CD14-positive monocyte (primary cell): ENCODE measurements around the gene HTRA2. TPM values are rescaled to one million over a fixed set of nuclear protein-coding genes. Genes with fewer than 3 reads are reported as not detected.

ENCODE experiments used
- DNase-seq, 3 donors: peaks; one replicate each; pipeline ENCODE4 v3.0.0-alpha.2; 2011 to 2022
- H2AFZ ChIP-seq: 2 replicates; pipeline ENCODE4 v1.6.0; 2012; ENCODE audit warnings: mild to moderate bottlenecking, low read depth, low read length, inconsistent platforms; ENCODE audit not compliant: insufficient read depth, poor library complexity, severe bottlenecking
- H3K27ac ChIP-seq, 2 donors: 1 replicate in 1 of 2; 2 replicates in 1 of 2; pipeline ENCODE4 v1.5.1; 2012 to 2013; ENCODE audit warnings: low read length in 2 of 2, control low read depth in 1 of 2, inconsistent platforms in 1 of 2, low read depth in 1 of 2, mild to moderate bottlenecking in 1 of 2
- H3K27me3 ChIP-seq, 2 donors: one replicate each; pipeline versions ENCODE4 v1.6.0 to v1.6.1; 2011 to 2013; ENCODE audit warnings: low read length in 2 of 2; ENCODE audit not compliant: control insufficient read depth in 2 of 2, insufficient read depth in 2 of 2
- H3K36me3 ChIP-seq, 2 donors: replicated peaks in 1 of 2; 1 replicate in 1 of 2; 2 replicates in 1 of 2; pipeline versions ENCODE4 v1.5.1 to v1.6.1; 2012 to 2013; ENCODE audit warnings: low read length in 2 of 2, control low read depth in 1 of 2, inconsistent platforms in 1 of 2, mild to moderate bottlenecking in 1 of 2; ENCODE audit not compliant: insufficient read depth in 2 of 2, control insufficient read depth in 1 of 2
- H3K4me1 ChIP-seq, 2 donors: 1 replicate in 1 of 2; 2 replicates in 1 of 2; pipeline versions ENCODE4 v1.5.1 to v1.6.1; 2012 to 2013; ENCODE audit warnings: low read length in 2 of 2, control low read depth in 1 of 2, inconsistent platforms in 1 of 2, mild to moderate bottlenecking in 1 of 2, moderate library complexity in 1 of 2; ENCODE audit not compliant: insufficient read depth in 2 of 2, control insufficient read depth in 1 of 2
- H3K4me2 ChIP-seq: replicated peaks from 2 replicates; pipeline ENCODE3; 2012; ENCODE audit warnings: low read length, moderate library complexity, mild to moderate bottlenecking; ENCODE audit not compliant: poor library complexity, severe bottlenecking; ENCODE audit errors: extremely low read depth
- H3K4me3 ChIP-seq, 3 experiments: fragments of 200-600 bp in 1 of 3; sonication (generic) in 1 of 3; replicated peaks in 1 of 3; 1 replicate in 2 of 3; 2 replicates in 1 of 3; pipeline ENCODE4 v1.5.1; 2011 to 2013; ENCODE audit warnings: low read length in 3 of 3, mild to moderate bottlenecking in 3 of 3, control low read depth in 2 of 3, low read depth in 2 of 3, inconsistent platforms in 1 of 3, moderate library complexity in 1 of 3
- H3K79me2 ChIP-seq: 2 replicates; pipeline ENCODE4 v1.6.0; 2012; ENCODE audit warnings: mild to moderate bottlenecking, control low read depth, inconsistent platforms, low read length, moderate library complexity; ENCODE audit not compliant: insufficient read depth
- H3K9ac ChIP-seq: 2 replicates; pipeline ENCODE4 v1.6.0; 2017; ENCODE audit warnings: low read length, mild to moderate bottlenecking; ENCODE audit not compliant: insufficient read depth, poor library complexity, severe bottlenecking
- H3K9me3 ChIP-seq, 2 donors: replicated peaks in 1 of 2; 1 replicate in 1 of 2; 2 replicates in 1 of 2; pipeline versions ENCODE4 v1.5.1 to v1.6.1; 2012 to 2013; ENCODE audit warnings: low read length in 2 of 2, control low read depth in 1 of 2; ENCODE audit not compliant: control insufficient read depth in 1 of 2, insufficient read depth in 1 of 2
- H4K20me1 ChIP-seq: 2 replicates; pipeline ENCODE4 v1.6.0; 2012; ENCODE audit warnings: mild to moderate bottlenecking, low read length, control low read depth, moderate library complexity; ENCODE audit not compliant: insufficient read depth
- H3K27ac Mint-ChIP-seq, 7 donors: one replicate each; pipeline ENCODE4 v1.8.0; 2020; ENCODE audit warnings: mild to moderate bottlenecking in 7 of 7, mixed read lengths in 7 of 7, moderate library complexity in 6 of 7, inconsistent platforms in 2 of 7
- H3K27me3 Mint-ChIP-seq, 3 donors: one replicate each; pipeline ENCODE4 v1.8.0; 2021 to 2022; ENCODE audit warnings: low read depth in 3 of 3, mild to moderate bottlenecking in 3 of 3, mixed read lengths in 3 of 3, moderate library complexity in 3 of 3, inconsistent platforms in 1 of 3
- H3K36me3 Mint-ChIP-seq, 2 donors: one replicate each; pipeline ENCODE4 v1.8.0; 2020; ENCODE audit warnings: mixed read lengths in 2 of 2, inconsistent platforms in 1 of 2, mild to moderate bottlenecking in 1 of 2
- H3K4me1 Mint-ChIP-seq: one replicate; pipeline ENCODE4 v1.8.0; 2020; ENCODE audit warnings: mild to moderate bottlenecking, mixed read lengths
- H3K4me3 Mint-ChIP-seq, 2 donors: one replicate each; pipeline ENCODE4 v1.8.0; 2020; ENCODE audit warnings: mild to moderate bottlenecking in 2 of 2, mixed read lengths in 2 of 2, moderate library complexity in 1 of 2
- H3K9me3 Mint-ChIP-seq, 7 donors: one replicate each; pipeline ENCODE4 v1.8.0; 2020 to 2022; ENCODE audit warnings: mixed read lengths in 7 of 7, mild to moderate bottlenecking in 6 of 7, moderate library complexity in 6 of 7, inconsistent platforms in 2 of 7
- WGBS: methylation state at CpG from one replicate; pipeline ENCODE4 v1.1.5; 2013; ENCODE audit warnings: missing lambda C conversion rate; ENCODE audit not compliant: insufficient coverage; 5-methylcytosine and 5-hydroxymethylcytosine counted together
- intact Hi-C, 2 donors: fragments of 100-400 bp; cut with micrococcal nuclease; formaldehyde crosslinking; loops; one replicate each; pipeline versions ENCODE4 v1.15.0 to v1.15.1; 2023
- polyA plus RNA-seq, 3 donors: library from polyadenylated mRNA; depleted of rRNA in 1 of 3; unstranded in 2 of 3; stranded (reverse) in 1 of 3; fragments of 300-500 nt in 2 of 3; fragments of >200 nt in 1 of 3; fragmentation: Illumina TruSeq in 2 of 3; gene quantifications; 1 replicate in 2 of 3; 2 replicates in 1 of 3; pipeline ENCODE4 v1.2.3, GENCODE V29; 2012 to 2021
- TF ChIP-seq, protein P1 (sequence below): fragments of 200-600 bp; IDR thresholded peaks from one replicate; pipeline ENCODE4 v1.8.0; 2022; ENCODE audit warnings: antibody characterized with exemption, mild to moderate bottlenecking

The HTRA2 gene
- polyA plus RNA-seq, 3 donors = 11.3 to 20.5 (median 15.0) TPM

DNA sequence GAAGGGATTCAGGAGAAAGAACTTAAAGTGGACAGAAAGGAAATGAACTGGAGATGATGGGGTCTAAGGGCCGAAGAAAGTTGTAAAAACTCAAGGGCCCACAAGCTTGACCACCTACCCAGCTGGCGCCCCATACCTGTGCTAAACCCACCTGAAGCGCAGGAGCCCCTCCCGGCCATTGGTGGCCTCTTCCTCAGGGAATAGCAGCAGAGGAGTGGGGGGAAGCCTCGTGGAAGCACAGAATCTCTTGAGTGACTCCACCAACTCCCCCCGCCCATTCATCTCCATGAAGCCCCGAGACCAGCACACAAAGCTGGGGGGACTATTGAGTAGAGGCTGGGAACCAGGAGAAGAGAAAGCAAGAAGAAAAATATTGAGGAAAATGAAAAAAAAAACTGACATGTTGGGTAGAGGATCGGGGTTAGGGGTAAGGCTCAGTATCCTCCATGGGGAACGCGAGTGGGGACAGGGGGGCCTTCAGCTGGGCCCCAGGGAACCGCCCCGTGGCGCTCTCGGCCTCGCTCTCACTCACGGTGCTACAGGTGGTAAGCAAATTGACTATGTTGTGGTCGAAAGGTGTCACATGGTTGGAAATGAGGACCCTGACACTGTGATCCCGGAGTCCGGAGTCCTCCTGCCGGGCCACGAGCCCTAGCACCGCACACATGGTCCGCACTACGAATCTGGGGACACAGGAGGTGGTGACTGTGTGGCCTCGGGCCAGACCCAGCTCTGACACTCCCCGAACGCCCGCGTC is 955 bp upstream of the HTRA2 start:
- H3K4me3 Mint-ChIP-seq = peak overlapping the region; percentile 94 to 98
- Histone ChIP-seq H3K4me2 (peak overlapping the region; percentile 96), H3K36me3 (peaks cover 23 to 40% of the 10 kb centered on the region in 2 donors), H3K4me1 (peaks cover 28 to 46% of the 10 kb centered on the region in 2 donors), H3K27me3 (no peaks in the 10 kb centered on the region), H2AFZ (peak overlapping the region; percentile 90), H4K20me1 (peaks cover 26% of the 10 kb centered on the region), H3K4me3 (peak overlapping the region; percentile 65 to 96 (median 87)), H3K27ac (peak overlapping the region; percentile 91 to 95), H3K79me2 (peaks cover 29% of the 10 kb centered on the region), H3K9me3 (no peaks in the 10 kb centered on the region), H3K9ac (peak overlapping the region; percentile 96)
- TF ChIP-seq, protein P1, sequence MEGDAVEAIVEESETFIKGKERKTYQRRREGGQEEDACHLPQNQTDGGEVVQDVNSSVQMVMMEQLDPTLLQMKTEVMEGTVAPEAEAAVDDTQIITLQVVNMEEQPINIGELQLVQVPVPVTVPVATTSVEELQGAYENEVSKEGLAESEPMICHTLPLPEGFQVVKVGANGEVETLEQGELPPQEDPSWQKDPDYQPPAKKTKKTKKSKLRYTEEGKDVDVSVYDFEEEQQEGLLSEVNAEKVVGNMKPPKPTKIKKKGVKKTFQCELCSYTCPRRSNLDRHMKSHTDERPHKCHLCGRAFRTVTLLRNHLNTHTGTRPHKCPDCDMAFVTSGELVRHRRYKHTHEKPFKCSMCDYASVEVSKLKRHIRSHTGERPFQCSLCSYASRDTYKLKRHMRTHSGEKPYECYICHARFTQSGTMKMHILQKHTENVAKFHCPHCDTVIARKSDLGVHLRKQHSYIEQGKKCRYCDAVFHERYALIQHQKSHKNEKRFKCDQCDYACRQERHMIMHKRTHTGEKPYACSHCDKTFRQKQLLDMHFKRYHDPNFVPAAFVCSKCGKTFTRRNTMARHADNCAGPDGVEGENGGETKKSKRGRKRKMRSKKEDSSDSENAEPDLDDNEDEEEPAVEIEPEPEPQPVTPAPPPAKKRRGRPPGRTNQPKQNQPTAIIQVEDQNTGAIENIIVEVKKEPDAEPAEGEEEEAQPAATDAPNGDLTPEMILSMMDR = no peak
- 1% methylated on average over 20 of the region's 29 CpGs for WGBS
- H3K27ac Mint-ChIP-seq = peak overlapping the region; percentile 95 to 98 (median 96)
- H3K27me3 Mint-ChIP-seq = peaks cover 0 to 8% (median 5%) of the 10 kb centered on the region in 3 donors
- H3K4me1 Mint-ChIP-seq = peaks cover 42% of the 10 kb centered on the region
- peaks cover 0 to 8% (median 0%) of the 10 kb centered on the region in 7 donors for H3K9me3 Mint-ChIP-seq
- no peak for DNase-seq
- H3K36me3 Mint-ChIP-seq = peaks cover 36 to 47% of the 10 kb centered on the region in 2 donors
- intact Hi-C loops = loop anchor here (1.0 to 5.0 kb wide), 4 partner anchors 21 to 71 kb away; partner anchors contain the start of genes CCDC142 (in 2 of the 2), INO80B (in 2 of the 2), TTC31 (in 2 of the 2) and WBP1 (in 2 of the 2)

DNA sequence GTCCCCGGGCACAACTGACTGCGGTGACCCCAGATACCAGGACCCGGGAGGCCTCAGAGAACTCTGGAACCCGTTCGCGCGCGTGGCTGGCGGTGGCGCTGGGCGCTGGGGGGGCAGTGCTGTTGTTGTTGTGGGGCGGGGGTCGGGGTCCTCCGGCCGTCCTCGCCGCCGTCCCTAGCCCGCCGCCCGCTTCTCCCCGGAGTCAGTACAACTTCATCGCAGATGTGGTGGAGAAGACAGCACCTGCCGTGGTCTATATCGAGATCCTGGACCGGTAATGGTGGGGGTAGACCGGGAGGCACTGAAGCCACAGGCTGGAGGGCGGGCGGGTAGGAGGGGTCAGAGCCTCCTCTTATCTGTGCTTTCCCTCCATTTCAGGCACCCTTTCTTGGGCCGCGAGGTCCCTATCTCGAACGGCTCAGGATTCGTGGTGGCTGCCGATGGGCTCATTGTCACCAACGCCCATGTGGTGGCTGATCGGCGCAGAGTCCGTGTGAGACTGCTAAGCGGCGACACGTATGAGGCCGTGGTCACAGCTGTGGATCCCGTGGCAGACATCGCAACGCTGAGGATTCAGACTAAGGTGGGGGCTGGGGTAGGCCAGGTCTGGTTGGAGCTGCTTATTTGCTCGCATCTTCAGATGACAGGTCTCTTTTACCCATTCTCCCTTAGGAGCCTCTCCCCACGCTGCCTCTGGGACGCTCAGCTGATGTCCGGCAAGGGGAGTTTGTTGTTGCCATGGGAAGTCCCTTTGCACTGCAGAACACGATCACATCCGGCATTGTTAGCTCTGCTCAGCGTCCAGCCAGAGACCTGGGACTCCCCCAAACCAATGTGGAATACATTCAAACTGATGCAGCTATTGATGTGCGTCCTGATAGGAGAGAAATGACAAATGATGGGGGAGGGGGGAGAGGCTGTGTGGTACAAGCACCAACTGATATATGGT is 780 bp downstream of the HTRA2 start:
- peak overlapping the region; percentile 96 for H3K9ac ChIP-seq
- intact Hi-C loops = loop anchor here in 1 of 2 donors (10.0 kb wide), 1 partner anchor 54 kb away; no protein-coding TSS in a partner anchor
- WGBS = under 1% methylated on average over 41 of the region's 54 CpGs
- H3K27ac Mint-ChIP-seq = peak overlapping the region; percentile 60 to 95 (median 75)
- peaks cover 42% of the 10 kb centered on the region for H3K4me1 Mint-ChIP-seq
- peak; percentile 31 to 75 (median 50) for DNase-seq
- H3K4me3 ChIP-seq = peak overlapping the region; percentile 65 to 96 (median 87)
- H3K4me3 Mint-ChIP-seq = peak overlapping the region; percentile 94 to 98
- peaks cover 26% of the 10 kb centered on the region for H4K20me1 ChIP-seq
- H2AFZ ChIP-seq = peak overlapping the region; percentile 93
- peak overlapping the region; percentile 15 to 95 for H3K27ac ChIP-seq
- H3K27me3 ChIP-seq = no peaks in the 10 kb centered on the region
- peaks cover 28 to 46% of the 10 kb centered on the region in 2 donors for H3K4me1 ChIP-seq
- peaks cover 0 to 3% (median 0%) of the 10 kb centered on the region in 3 donors for H3K27me3 Mint-ChIP-seq
- H3K36me3 ChIP-seq = peaks cover 23 to 40% of the 10 kb centered on the region in 2 donors
- TF ChIP-seq, protein P1 = no peak
- H3K79me2 ChIP-seq = peaks cover 29% of the 10 kb centered on the region
- no peaks in the 10 kb centered on the region for H3K9me3 ChIP-seq
- peak overlapping the region; percentile 96 for H3K4me2 ChIP-seq
- H3K36me3 Mint-ChIP-seq = peaks cover 42 to 47% of the 10 kb centered on the region in 2 donors
- H3K9me3 Mint-ChIP-seq = peaks cover 0 to 8% (median 0%) of the 10 kb centered on the region in 7 donors
